ENCODE measurements around the gene ACY1.

The ACY1 gene

GRCh38 chr3:51971350-51971749, 12.0 kb upstream of the ACY1 start:
- no peaks in the 10 kb centered on the region for H3K27me3 ChIP-seq (replicated peaks)
- in situ Hi-C loops (cut with HindIII; ENCODE audit: low pct_ligation_motif_present, low sequenced_read_pairs), result no loop called here
- no peak for TF ChIP-seq CTCF (IDR thresholded peaks at IDR 0.05; ENCODE audit: low read depth, low read length, missing control alignments)
- no peak overlapping the region for H3K27ac ChIP-seq
- no peaks in the 10 kb centered on the region for H3K36me3 ChIP-seq (replicated peaks)
- no peak for DNase-seq
- H3K4me3 ChIP-seq (ENCODE audit: low read depth, low read length), result no peak overlapping the region

GRCh38 chr3:51974277-51974962, 8.9 kb upstream of the ACY1 start:
- no peak for TF ChIP-seq CTCF (IDR thresholded peaks at IDR 0.05; ENCODE audit: low read depth, low read length, missing control alignments)
- in situ Hi-C loops (cut with HindIII; ENCODE audit: low pct_ligation_motif_present, low sequenced_read_pairs), result no loop called here
- no peak for DNase-seq
- no peaks in the 10 kb centered on the region for H3K27me3 ChIP-seq (replicated peaks)
- H3K36me3 ChIP-seq (replicated peaks), result no peaks in the 10 kb centered on the region
- H3K4me3 ChIP-seq (ENCODE audit: low read depth, low read length), result peak overlapping the region; percentile 80
- H3K27ac ChIP-seq, result no peak overlapping the region

- in situ Hi-C loops (cut with HindIII; ENCODE audit: low pct_ligation_motif_present, low sequenced_read_pairs), result no loop called here
- H3K27ac ChIP-seq, result no peak within 1 kb of the TSS
- no peaks in the 10 kb centered on the region for H3K36me3 ChIP-seq (replicated peaks)
- H3K27me3 ChIP-seq (replicated peaks), result no peaks in the 10 kb centered on the region
- no peak for TF ChIP-seq CTCF (IDR thresholded peaks at IDR 0.05; ENCODE audit: low read depth, low read length, missing control alignments)
- peak within 1 kb of the TSS; percentile 80 for H3K4me3 ChIP-seq (ENCODE audit: low read depth, low read length)
- no peak for DNase-seq
Observed at GRCh38 chr3:51974963-51975851, 8.1 kb upstream of the ACY1 start, which contains the start of gene ABHD14A. Gene ABHD14A (plus strand): TSS chr3:51975064. CDS start chr3:51975136, 72 bp downstream.

GRCh38 chr3:51975852-51976549, 7.3 kb upstream of the ACY1 start:
- H3K27ac ChIP-seq, result no peak overlapping the region
- H3K36me3 ChIP-seq (replicated peaks), result no peaks in the 10 kb centered on the region
- peak; percentile 36 for DNase-seq
- no peaks in the 10 kb centered on the region for H3K27me3 ChIP-seq (replicated peaks)
- H3K4me3 ChIP-seq (ENCODE audit: low read depth, low read length), result peak overlapping the region; percentile 56
- in situ Hi-C loops (cut with HindIII; ENCODE audit: low pct_ligation_motif_present, low sequenced_read_pairs), result no loop called here
- peak; percentile 38 for TF ChIP-seq CTCF (IDR thresholded peaks at IDR 0.05; ENCODE audit: low read depth, low read length, missing control alignments)

GRCh38 chr3:51977446-51978142, 5.7 kb upstream of the ACY1 start:
- Histone ChIP-seq H3K27me3 (replicated peaks) (no peaks in the 10 kb centered on the region), H3K36me3 (replicated peaks) (no peaks in the 10 kb centered on the region), H3K4me3 (ENCODE audit: low read depth, low read length) (no peak overlapping the region), H3K27ac (no peak overlapping the region)
- DNase-seq, result no peak
- in situ Hi-C loops (cut with HindIII; ENCODE audit: low pct_ligation_motif_present, low sequenced_read_pairs), result no loop called here
- no peak for TF ChIP-seq CTCF (IDR thresholded peaks at IDR 0.05; ENCODE audit: low read depth, low read length, missing control alignments)
